GM19463 (cell line): ENCODE results near the gene RUFY4.
"Not testable (repeated sequence)": the region's sequence is repeated elsewhere in the genome, so short reads cannot be mapped to it uniquely, and the experiment has no call there.

ENCODE experiments used
- ATAC-seq: cut with Tn5 transposase; IDR thresholded peaks from one replicate; pipeline ENCODE4 v1.9.1; 2021; ENCODE audit warnings: mild to moderate bottlenecking, moderate library complexity; ENCODE audit not compliant: unreplicated experiment

The RUFY4 gene

GRCh38 chr2:218081063-218081462, 12.0 kb downstream of the RUFY4 start:
- peak; percentile 95 for ATAC-seq

- ATAC-seq, result no peak
Observed at GRCh38 chr2:218081695-218082094, 12.6 kb downstream of the RUFY4 start.

- no peak for ATAC-seq
Observed at GRCh38 chr2:218082586-218083351, 13.7 kb downstream of the RUFY4 start.

- no peak for ATAC-seq
Observed at GRCh38 chr2:218083352-218083676, 14.3 kb downstream of the RUFY4 start.

- ATAC-seq, result no peak
Observed at GRCh38 chr2:218086478-218086877, 17.4 kb downstream of the RUFY4 start.

DNA sequence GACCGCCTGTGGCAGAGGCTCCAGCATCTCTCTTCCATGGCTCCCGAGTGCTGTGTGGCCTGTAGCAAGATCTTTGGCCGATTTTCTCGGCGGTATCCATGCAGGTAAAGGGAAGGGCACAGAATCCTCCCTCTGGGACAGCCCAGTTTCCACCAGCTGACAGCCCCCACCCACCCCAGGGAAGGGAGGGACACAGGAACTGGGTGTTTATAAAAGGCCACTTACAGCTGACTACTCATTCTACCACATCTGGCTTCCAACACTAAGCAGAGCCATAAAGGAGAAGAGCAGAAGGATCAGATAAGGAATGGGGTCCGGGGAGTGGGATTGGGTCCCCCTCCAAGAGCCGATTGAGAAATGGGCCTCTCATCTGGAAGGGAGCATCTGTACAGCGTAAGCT, 20.2 kb downstream of the RUFY4 start:
- ATAC-seq, result no peak

DNA sequence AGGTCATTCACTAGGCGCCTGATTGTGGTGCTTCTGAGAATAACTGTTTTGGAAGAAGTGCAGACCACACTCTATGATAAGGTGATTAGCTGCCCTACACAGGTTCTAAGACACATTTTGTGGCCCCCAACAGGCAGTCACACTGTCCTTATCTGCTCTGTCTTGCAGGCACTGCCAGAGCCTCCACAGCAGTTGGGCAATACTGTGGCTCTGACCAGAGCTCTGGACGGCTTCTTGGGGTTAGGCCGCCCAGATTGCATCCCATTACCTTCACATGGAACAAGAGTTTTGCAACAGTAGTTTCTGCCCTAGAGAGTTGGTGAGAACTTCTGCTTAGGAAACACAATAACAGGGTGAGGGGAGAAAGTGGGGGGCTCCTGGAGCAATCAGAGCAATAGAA, 22.7 kb downstream of the RUFY4 start:
- no peak for ATAC-seq

- ATAC-seq, result no peak
Observed at GRCh38 chr2:218093879-218094278, 24.8 kb downstream of the RUFY4 start.

- no peak for ATAC-seq
Observed at GRCh38 chr2:218095853-218096252, 26.8 kb downstream of the RUFY4 start.

- no peak for ATAC-seq
Observed at GRCh38 chr2:218097975-218098374, 28.9 kb downstream of the RUFY4 start.

GRCh38 chr2:218108834-218109233, 39.8 kb downstream of the RUFY4 start:
- not testable (repeated sequence) for ATAC-seq

DNA sequence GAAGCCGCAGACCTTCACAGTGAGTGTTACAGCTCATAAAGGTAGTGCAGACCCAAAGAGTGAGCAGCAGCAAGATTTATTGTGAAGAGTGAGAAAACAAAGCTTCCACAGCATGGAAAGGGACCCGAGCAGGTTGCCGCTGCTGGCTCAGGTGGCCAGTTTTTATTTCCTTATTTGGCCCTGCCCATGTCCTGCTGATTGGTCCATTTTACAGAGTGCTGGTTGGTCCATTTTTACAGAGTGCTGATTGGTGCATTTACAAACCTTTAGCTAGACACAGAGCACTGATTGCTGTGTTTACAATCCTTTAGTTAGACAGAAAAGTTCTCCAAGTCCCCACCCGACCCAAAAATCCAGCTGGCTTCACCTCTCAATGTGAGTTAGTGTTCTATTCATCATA, 52.7 kb downstream of the RUFY4 start:
- ATAC-seq, result not testable (repeated sequence)

GRCh38 chr2:218122286-218122685, 53.2 kb downstream of the RUFY4 start:
- ATAC-seq, result not testable (repeated sequence)

GRCh38 chr2:218123986-218124385, 54.9 kb downstream of the RUFY4 start:
- no peak for ATAC-seq

GRCh38 chr2:218125095-218125494, 56.0 kb downstream of the RUFY4 start:
- ATAC-seq, result no peak

DNA sequence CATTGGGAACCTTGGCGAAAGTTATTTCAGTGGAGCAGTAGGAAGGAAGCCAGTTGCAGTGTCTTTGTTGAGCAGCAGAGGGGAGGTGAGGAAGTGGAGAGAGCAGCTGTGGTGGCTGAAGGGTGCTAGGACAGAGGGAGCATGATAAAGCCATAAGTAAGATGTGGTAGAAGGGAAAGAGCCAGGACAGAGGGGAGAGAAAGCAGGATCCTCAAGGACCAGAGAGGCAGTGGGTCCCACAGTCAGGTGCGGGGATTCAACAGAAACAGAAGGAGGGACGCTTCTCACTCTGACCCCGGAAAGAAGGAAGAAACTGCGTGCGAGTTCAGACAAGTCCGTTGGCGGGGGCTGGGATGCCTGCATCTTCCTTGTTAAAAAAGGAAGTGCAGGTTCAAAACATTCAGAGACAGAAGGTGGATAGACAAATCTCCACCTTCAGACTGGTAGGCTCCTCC, 56.6 kb downstream of the RUFY4 start, which contains the start of gene CXCR2:
CXCR2 (plus strand) TSS at position 403 of the 455 bp plus-strand sequence. CDS start 8,774 bp downstream, outside the sequence.
- no peak for ATAC-seq

GRCh38 chr2:218127929-218128455, 58.9 kb downstream of the RUFY4 start:
- ATAC-seq, result no peak

GRCh38 chr2:218128781-218129457, 59.9 kb downstream of the RUFY4 start:
- ATAC-seq, result no peak

DNA sequence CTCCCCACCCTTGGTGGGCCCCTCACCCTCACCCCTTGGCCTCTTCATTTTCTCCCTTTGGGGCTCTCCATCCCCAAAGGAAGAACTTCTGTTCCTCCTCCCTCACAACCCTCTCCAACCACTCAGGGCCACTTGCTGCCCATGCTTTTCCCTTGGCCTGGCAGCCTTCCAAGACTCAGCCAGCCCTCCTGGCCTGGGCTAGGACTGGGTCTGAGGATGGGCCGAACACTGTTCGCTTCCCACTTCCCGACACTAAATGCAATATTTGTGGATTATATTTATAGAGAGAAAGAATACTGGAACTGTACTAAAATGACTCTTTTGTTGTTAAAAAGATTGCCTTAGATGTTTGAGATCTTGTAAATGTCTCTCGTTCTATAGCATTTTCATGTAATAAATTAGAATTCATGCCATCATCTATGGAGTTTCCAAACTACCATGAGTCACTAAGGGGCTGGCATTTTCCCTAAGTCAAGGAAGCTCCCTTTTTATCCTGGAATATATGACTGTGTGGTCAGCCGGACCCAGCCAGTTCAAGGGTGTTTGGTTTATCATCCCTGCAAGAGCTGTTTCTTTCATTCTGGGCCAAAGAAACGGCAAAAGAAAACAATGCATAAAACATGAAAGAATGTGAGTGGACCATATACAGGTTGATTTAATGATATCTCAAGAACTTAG, 60.5 kb downstream of the RUFY4 start:
- ATAC-seq, result no peak

GRCh38 chr2:218130377-218130776, 61.3 kb downstream of the RUFY4 start:
- ATAC-seq, result no peak

DNA sequence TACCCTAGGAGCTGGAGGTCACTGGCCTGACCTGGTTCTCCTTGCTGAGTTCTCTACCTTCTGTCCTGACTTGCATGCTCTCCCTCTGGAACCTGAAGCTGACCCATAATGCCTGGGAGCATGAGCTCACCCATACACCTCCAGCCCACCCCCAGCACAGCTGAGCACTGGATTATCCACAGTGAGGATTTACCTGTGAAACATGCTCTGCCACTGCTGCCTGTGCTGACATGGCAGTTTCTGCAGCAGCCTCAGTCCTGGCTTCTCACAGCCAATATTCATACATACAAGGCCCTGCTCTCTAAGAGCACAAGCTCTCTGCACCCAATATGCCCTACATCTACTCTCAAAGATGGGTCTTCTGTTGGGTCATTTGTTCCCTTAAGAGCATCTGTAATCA, 61.8 kb downstream of the RUFY4 start:
- no peak for ATAC-seq

GRCh38 chr2:218137514-218137913, 68.5 kb downstream of the RUFY4 start:
- ATAC-seq, result no peak
